GM19035 (cell line): ENCODE results near the gene DAZAP1.
A peak's percentile ranks its signal among the peaks of the same experiment; 100 is the strongest.

Experiments
- ATAC-seq: cut with Tn5 transposase; IDR thresholded peaks from one replicate; pipeline ENCODE4 v1.9.1; 2021; ENCODE audit not compliant: unreplicated experiment

Gene DAZAP1

DNA sequence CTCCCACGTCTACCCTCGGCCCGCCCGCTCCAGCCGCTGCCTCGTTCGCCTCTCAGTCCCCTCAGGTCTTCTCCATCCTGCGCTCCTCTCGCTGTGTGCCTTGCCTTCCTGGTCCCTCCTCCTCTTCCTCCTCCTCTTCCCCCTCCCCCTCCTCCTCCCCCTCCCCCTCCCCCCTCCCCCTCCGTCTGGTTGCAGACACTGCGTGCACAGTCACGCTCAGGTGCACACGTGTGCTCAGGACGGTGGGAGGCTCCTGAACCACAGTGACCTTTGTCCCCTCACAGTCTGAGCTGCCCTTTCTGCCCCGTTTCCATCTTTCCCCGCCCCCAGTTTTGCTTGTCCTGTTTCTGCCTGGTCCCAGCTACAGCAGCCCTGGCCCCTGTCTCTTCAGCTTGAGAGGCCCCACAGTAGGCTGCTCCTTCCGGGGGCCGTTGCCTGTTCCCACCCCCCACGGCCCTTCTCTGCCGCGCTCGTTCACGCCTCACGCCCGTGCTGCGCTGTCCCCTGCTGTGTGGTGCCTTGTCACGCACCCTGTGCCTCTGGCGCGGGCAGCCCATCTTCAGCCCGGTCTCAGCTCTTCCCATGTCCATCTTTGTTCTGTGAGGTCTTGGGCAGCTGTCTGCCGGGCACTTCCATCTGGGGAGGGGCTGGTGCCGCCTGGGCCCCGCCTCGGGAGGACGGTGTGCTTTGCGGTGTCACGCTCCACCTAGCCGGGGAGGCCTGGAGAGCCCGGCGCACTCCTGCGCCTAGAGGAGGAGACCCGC is 17.0 kb downstream of the DAZAP1 start:
- no peak for ATAC-seq

DNA sequence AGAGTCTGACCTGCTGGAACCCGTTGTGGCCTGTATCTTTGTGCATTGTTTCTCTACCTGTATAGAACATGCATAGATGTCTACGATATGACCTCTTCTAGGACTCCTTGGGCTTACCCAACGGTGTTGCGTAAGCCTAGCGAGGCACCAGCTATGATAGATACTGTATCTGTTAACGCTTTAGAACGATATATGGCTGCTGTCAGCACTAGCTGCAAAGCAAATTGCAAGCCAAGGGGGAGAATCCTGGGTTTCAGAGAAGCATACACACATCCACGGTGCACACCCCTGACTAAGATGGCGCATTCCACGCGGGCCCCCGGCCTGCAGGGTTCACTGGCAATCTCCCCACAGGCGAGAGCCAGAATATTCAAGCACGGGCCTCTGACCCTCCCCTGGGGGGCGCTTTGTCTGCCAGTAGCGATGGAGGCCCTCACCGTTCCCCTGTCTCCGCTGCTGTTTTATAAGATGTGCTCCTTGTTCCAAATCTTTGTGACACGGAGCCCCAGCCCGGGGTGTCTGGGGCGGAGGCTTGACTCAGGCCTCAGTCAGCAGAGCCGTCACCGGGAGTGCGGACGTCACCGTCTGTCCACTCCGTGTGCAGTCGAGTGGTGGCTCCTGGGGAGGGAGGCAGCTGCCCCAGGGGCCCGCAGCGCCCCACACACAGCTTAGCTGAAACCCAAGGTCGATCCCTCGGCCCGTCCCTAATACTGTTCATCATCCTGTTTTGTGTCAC is 17.9 kb downstream of the DAZAP1 start:
- ATAC-seq, result no peak

DNA sequence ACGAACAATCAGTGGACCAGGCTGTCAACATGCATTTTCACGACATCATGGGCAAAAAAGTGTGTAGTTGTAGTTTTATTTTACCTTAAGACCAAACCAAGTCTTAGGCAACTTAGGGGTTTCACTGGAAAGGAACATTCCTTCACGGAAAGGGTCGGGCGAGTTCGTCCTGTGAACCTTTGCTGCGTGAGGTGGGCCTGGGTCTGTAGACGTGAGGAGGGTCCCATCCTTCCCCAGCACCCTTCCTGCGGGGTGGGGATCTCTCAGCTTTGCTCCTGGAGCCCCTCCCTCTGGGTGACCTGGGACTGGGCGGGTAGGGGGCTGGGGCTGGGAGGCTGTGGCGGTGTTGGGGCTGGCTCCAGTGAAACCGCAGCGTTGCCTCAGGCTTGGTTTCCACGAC is 18.5 kb downstream of the DAZAP1 start:
- ATAC-seq, result no peak

DNA sequence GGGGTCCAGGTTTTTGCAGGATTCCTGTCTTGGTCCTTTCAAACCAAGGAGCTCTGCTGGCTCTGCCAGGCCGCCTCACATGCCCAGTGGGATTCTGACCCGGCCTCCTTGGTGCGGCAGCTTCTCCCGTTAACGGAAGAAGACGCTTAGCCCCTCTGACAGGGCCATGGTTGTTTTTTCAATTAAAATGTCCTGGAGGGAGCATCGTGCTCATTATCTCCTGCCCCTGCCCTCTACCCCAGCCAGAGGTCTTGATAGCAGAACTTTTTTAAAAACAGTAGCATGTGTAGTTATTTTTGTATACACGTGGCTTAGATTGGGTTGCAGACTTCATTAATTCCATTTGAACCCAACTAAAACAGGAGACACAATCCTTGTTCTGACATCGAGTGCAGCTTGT is 19.4 kb downstream of the DAZAP1 start:
- no peak for ATAC-seq

DNA sequence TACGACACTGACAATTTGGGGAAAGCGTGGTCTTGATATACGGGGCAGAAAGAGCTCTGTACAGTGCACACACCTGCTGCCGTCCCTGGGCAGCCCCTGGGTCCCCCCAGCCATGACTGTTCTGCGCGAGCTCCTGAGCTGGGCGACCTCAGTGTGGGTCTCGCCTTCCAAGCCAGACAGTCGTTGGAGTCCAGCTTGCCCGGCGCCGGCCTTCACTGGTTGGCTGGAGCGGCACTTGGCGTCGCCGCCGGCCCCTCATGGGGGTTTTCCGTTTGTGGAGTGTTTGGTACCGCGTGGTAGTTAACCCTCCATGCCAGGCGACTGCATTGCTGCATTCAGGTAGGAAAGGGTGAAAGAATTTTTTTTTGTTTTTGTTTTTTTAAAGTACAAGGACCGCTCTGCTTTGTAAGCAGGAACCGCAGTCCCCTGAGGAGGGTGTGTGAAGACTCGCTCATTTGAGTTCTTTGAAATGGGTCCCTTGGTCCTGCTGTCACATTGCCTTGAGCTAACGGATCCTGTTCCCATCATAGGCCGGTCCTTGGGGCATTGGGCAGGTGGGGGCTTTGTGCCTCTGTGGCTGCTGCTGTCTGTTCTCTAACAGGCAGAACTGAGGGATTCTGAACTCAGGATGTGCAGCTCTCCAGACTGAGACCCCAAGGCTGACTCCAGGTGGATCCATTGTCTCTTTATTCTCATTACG is 20.0 kb downstream of the DAZAP1 start:
- ATAC-seq, result no peak

DNA sequence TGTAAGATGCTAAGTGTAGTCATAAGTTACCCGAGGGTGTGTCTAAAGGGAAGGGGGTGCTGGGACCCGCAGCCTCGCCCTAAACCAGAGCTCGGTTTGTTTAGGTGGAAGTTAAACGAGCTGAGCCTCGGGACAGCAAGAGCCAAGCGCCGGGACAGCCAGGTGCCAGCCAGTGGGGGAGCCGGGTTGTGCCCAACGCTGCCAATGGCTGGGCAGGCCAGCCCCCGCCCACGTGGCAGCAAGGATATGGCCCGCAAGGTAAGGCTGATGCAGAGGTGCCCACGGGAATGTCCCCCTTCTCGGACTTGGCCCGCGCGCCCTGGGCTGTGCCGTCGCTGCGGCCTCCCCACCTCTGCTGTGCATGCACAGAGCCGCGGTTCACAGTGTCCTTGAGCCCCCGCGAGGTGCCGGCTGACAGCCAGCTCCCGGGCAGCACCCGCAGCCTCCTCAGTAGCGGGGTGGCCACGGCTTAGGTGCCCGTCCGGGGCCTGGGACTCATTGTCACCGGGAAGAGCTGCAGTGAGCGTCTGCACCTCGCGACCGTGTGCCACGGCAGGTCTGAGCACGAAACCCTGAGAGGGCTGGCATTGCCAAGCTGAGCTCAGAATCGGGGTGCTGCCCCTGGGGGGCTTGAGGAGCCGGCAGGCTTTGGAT is 21.5 kb downstream of the DAZAP1 start:
- no peak for ATAC-seq

DNA sequence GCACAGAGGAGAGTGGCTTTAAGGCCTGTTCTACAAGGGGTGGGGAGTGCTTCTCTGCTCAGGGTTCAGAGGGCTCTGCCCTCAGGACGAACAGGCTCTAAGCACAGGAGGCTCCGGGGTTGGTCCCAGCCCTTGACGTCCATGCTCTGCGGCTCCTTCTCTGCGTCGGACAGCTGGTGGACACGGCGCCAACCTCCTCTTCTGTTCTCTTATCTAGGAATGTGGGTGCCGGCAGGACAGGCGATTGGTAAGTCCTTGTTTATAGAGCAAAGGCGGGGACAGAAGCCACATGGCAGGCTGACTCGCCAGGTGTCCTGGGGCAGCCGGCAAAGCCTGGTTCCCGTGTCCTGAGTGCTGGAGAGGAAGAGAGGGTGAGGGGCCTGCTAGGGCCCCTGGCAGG is 22.4 kb downstream of the DAZAP1 start:
- no peak for ATAC-seq

DNA sequence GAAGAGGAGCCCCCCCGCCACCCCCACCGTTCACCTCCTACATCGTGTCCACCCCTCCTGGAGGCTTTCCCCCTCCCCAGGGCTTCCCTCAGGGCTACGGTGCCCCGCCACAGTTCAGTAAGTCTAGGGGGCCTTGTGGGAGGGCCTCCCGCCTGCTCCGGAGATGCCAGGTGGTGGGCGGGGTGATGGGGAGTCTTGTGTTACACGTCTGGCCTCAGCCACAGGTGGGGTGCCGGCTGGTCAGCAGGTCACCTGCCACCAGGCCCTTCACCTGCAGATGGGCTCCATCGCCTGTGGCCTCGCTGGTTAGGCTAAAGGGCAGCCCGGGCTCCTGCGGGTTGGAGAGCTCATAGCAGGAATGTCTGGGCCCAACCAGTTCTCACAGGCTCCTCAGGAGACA is 22.9 kb downstream of the DAZAP1 start:
- ATAC-seq, result no peak

DNA sequence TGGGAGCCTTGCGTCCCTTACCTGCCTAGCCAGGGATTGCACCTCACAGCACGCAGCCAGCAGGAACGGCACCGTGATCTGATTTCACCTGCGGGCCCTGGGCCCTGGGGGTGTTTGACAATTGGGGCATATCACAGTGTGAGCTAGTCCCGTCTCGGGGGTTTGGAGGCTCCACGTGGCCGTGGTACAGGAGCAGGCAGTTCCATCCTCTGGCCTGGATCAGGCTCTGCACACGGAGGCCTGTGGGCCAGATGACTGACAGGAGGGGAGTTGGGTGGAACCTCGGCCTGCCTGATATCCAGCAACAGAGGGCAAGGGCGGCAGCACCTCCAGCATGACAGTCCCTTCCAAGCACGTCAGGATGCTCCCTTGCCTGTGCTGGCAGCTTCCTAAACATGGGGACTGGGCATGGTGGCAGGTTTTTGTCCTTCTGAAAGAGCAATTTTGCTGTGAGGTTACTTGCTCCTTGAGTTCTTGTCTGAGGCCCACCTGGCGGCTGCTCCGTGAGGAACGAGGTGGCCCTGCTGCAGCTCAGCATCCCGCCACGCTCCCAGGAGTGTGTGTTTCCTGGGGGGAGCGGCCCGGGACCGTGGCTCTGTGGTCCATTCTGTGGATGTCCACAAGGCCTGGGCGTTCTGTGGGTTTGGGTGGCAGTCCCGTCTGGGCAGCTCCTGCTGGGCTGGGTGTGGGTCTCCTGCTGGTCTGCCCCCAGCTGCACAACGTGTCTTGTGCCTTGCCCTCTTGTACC is 24.5 kb downstream of the DAZAP1 start:
- ATAC-seq, result no peak

DNA sequence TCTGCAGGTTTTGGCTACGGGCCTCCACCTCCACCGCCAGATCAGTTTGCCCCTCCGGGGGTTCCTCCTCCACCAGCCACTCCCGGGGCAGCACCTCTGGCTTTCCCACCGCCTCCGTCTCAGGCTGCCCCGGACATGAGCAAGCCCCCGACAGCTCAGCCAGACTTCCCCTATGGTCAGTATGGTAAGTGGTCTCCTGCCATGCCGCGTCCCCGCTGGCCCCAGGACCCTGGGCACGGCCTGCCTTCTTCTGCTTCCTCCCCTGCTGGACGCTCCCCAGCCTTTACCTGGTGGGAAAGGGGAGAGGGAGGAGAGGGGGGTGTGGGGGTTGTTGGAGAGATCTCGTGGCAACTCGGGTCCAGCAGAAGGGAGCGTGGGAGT is 25.1 kb downstream of the DAZAP1 start:
- no peak for ATAC-seq

DNA sequence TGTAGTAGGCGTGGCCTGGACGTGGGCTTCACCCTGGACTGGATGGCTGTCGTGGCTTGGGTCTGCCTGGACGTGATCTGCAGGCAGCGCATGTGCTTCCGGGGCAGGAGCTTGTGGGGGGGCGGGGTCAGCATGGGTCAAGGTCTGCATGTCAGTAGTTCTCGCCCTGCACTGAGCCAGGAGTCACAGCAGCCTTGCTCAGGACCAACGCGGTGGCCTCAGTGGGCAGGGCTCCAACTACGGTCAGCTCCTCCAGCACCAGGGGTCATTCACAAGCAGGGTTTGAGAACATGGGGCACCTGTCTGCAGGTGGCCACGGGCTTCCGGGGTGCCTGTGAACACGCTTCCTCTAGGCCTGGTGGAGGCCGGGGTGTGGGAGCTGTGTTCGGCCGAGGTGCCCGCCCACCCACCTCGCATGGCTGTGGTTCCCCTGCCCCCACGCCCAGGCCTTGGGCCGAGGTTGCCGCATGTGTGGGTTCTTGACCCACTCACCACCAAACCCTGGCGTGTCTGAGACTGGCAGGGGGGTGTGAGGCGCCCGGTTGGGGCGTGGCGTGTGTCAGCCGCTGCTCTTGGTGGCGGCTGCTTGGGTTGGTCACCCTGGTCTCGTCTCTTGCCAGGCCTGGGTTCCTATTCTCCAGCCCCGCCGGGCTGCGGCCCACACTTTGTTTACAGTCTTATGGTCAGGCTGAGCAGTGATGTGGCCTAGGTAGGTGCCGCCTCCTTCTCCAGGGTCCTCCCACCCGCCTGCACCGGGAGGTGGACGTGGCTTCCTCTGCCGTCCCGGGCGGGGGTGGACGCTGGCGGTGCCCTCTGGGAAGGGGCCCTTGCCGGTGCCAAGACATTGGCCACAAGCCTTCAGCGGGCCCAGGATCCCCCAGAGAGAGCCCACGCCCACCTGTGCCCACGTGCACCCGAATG is 26.0 kb downstream of the DAZAP1 start:
- no peak for ATAC-seq

DNA sequence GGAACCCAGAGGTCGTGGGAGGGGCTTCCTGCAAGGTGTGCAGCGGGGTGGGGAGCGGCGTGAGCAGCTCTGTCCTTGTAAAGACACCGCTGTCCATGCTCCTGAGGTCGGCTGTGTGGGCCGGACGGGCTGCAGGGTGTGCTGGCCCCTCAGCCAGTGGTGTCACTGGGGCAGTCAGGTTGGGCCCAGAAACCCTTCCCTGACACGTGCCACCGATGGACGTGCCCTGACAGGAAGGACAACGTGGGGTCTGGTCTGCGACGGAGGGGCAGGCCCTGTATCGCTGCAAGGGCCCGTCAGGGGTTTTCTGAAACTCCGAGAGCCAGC is 26.6 kb downstream of the DAZAP1 start:
- no peak for ATAC-seq

DNA sequence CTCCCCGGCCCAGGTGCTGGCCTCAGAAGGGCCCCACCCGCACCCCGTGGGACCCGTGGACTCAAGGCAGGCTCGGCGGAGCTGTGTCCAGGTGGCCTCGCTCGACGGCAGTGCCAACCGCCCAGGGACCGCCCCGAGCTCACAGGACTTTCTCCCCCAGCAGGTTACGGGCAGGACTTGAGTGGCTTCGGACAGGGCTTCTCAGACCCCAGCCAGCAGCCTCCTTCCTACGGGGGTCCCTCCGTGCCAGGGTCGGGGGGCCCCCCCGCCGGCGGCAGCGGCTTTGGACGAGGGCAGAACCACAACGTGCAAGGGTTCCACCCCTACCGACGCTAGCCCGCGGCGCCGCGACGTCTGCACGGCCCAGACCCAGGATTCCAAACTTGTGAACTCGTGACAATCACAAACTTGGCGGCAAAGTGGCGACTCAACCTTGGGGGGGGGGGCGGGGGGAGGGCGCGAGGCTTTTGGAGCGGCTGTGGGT is 27.2 kb downstream of the DAZAP1 start:
- no peak for ATAC-seq

DNA sequence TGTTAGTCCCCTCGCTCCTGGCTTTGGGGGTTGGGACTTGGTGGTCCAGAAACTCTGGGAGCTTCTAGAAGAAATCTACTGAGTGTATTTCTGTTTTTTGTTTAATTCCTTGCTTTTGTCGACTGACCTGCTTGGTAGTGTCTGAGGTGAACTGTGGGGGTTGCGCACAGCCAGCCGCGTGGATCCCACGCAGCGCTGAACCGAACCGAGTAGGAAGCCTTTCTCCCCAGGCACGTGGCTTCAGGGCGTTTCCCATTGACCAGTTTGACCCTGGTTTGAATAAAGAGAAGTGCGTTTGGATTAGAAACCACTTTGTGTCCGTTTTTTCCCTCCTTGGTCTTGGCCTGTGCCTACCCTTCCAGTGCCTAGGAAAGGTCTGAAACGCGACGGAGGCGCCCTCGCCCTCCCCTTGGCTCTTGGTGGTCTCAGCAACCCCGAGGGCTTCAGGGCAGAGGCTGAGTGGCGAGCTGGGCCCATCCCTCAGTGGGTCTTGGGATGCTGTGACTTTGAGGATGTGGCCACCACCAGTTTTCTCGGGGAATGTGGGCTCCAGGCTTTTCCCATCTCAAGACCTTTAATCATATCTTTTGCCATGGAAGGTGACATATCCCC is 28.1 kb downstream of the DAZAP1 start:
- no peak for ATAC-seq

DNA sequence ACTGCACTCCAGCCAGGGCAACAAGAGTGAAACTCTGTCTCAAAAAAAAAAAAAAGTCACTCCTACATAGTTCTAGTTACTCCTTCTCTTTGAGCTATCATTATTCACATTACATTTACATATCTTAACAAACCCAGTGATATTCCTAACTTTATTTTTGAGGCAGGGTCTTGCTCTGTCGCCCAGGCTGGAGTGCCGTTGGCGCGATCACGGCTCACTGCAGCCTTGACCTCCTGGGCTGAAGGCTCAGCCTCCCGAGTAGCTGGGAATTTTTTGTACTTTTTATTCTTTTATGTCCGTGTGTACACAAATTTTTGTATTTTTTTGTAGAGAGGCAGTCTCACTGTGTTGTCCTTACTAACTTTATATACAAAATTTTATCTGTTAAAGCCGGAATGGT is 30.2 kb downstream of the DAZAP1 start:
- no peak for ATAC-seq

DNA sequence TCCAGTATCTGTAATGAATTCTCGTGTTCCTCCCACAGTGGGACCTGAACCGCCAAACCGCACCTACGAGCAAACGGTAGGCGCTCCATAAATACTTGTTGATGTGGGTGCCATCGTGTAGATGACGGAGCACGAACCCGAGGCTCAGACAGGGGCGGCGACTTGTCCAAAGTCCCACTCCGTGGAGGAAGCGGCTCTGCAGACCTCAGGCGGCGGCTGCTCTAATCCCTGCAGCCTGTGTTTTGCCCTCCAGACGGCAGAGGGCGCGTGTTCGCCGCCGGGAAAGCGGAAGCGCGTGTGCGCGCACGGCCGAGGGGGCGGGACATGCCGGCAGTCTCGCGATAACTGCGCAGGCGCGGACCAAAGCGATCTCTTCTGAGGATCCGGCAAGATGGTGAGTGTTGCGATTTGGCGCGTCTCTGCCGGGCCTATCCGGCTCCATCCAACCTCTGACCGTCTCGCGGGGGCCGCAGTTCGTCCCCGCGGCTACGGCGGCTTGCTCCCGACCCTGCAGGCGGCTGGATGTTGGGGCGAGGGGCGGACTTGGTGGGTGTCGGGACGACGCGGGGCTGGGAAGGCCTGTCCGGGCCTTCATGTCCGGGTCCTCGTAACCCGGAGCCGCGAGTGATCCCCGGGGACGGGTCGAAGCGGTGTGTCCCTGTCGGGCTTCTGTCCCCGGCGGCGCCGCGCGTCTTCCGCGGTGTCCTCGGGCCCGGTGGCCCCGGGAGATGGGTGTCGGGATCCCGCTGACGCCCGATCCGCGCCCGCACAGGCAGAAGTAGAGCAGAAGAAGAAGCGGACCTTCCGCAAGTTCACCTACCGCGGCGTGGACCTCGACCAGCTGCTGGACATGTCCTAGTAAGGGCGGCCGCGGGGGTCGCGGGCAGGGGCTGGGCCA is 30.9 kb downstream of the DAZAP1 start, which contains the start of gene RPS15:
Gene RPS15 (plus strand): TSS at position 362 of the 898 bp plus-strand sequence. CDS start 30 bp downstream, at position 392.
- peak; percentile 79 for ATAC-seq

DNA sequence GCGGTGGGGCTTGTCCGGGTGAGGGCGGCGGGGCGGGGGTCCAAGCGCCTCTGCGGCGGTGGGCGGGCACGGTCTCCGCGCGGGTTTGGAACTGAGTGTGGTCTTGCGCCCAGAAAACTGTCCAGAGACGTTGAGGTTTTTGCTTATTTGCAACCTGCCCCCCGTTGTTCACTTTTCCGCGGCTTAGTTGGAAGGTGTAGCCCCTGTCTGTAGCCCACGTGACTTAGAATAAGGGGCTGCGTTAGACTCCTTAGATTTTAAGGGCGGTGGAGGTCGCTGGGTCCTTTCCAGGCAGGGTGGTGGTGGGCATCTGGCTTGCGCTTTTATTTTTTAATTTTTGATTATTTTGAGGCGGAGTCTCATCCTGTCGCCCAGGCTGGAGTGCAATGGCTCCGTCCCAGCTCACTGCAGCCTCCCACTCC is 31.6 kb downstream of the DAZAP1 start:
- no peak for ATAC-seq
